NCI-H2196 (cell line): ENCODE results near the gene RFPL1.

Experiments used
- DNase-seq: peaks from one replicate; lab custom pipeline; 2025; ENCODE audit not compliant: unreplicated experiment; lab: John Stamatoyannopoulos, UW

The RFPL1 gene

DNA sequence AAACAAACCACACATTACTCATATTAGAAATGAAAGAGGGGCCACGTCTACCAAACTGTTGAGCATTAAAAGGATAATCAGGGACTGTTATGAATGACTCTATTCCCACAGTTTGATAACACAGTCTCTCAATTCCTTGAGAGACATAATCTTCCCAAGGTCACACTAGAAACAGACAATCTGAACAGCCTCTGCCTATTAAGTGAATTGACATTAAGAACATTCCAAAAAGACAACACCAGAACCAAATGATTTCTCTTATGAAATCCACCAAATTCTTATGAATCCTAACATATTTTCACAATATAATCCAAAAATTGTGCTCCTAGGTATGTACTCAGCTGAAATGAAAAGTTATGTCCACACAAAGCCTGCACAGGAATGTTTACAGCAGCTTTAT lies 4.6 kb downstream of the RFPL1 start:
- DNase-seq, result no peak

DNA sequence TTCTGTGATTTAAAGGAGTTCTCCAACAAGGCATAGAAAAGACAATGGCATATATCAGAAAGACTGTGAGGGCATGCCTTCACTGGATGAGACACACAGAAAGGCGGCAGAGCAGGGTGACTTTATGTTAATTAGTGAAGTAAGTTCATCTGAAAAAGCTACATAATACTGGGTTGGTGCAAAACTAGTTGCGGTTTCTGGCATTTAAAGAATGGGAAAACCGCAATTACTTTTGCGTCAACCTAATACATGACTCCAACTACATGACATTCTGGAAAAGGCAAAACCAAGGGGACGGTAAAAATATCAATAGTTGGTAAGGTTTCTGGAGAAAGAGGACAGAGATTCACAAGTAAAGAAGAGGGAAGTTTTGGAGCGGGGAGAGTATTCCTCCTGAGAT lies 5.1 kb downstream of the RFPL1 start:
- no peak for DNase-seq

- no peak for DNase-seq
Observed at GRCh38 chr22:29443861-29444792, 5.7 kb downstream of the RFPL1 start.

- DNase-seq, result no peak
Observed at GRCh38 chr22:29445508-29445907, 7.1 kb downstream of the RFPL1 start.

GRCh38 chr22:29447906-29448305 lies 9.5 kb downstream of the RFPL1 start:
- DNase-seq, result no peak

- DNase-seq, result no peak
Observed at GRCh38 chr22:29449296-29449875, 11.0 kb downstream of the RFPL1 start.

- no peak for DNase-seq
Observed at GRCh38 chr22:29450222-29450621, 11.8 kb downstream of the RFPL1 start.

GRCh38 chr22:29451863-29452262 lies 13.5 kb downstream of the RFPL1 start:
- DNase-seq, result no peak

- DNase-seq, result no peak
Observed at GRCh38 chr22:29454276-29454675, 15.9 kb downstream of the RFPL1 start.

DNA sequence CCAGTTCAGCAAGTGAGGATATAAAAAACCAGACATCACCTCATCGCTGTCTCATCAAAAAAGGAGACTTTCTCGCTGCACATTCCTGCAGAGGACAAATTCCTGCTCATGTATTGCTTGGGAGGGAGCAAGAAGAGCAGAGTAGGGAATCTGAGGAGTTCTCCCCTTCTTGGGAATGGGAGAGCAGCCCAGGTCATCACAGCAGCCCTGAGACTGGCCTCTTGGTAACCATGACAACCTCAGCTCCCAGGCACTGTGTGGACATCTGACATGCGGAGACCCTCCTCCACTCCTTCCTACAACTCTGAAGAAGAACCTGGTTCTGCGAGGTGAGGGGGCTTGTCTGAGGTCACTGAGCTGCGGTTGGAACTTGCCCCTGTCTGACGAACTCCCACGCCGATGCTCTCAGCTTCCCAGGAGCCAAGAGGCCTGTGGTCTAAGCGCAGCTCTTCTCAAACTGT lies 17.9 kb downstream of the RFPL1 start:
- no peak for DNase-seq

GRCh38 chr22:29457730-29458129 lies 19.3 kb downstream of the RFPL1 start:
- peak; percentile 32 for DNase-seq

GRCh38 chr22:29458551-29458950 lies 20.2 kb downstream of the RFPL1 start:
- no peak for DNase-seq

GRCh38 chr22:29459773-29460172 lies 21.4 kb downstream of the RFPL1 start:
- no peak for DNase-seq

DNA sequence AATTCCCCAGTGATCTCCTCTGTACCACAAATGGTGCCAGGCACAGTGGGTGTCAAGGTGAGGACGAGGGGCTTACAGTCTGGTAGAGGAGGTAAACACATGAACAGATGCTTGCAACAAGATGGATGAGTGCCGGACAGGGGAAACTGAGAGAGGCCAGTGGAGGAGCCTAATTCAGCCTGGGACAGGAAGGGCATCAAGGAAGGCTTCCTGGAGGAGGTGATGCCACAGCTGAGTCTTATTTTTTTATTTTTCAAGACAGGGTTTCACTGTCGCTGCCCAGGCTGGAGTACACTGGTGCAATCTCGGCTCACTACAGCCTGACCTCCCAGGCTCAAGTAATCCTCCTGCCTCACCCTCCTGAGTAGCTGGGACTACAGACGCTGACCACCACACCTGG lies 22.9 kb downstream of the RFPL1 start:
- DNase-seq, result no peak

GRCh38 chr22:29463629-29464028 lies 25.2 kb downstream of the RFPL1 start:
- DNase-seq, result no peak

DNA sequence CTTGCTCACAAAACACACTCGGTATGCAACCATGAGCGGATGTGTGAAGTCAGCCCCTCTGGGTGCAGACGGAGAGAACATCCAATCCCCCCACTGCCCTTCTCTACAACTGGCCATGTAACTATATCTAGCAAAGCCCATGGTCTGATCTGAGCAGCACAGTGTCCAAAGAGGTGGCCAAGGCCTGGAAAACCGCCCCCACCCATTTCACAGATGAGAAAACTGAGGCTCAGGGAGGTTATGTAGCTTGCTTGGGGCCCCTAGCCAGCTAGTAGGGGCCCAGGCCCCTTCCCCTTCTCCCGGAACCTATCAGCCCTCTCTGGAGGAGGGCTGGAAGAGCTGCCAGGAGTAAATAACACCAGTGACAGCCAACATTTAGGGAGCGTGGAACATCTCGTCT lies 26.2 kb downstream of the RFPL1 start:
- no peak for DNase-seq

GRCh38 chr22:29469755-29470154 lies 31.4 kb downstream of the RFPL1 start:
- DNase-seq, result no peak

DNA sequence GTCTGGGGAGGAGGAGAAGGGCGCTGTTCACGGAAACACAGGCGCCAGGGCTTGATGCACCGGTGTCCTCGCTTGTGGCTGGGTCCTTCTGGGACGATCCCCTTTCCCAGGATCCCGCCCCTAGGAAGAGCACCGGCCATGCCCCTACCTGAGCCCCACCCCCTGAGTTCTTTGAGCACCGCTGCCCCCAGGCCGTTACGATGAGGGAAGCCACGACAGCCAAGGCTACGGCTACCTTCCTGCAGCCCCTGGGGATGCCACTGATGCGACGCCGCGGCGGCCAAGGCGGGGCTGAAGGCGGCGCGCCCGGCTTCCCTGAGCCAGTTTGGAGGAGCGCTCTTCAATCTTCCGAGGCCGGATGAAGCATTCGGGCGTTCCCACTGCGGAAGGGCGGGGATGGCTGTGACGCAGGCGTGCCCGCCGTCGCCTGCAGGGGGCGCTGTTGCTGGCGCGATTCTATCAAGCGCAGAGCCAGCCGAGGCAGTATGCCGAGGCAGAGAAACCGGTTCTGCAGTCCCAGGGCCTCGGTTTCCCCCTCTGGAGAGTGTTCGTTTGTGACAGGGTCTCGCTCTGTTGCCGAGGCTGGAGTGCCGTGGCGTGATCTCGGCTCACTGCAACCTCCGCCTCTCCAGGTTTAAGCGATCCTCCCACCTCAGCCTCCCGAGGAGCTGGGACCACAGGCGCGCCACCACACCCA lies 31.9 kb downstream of the RFPL1 start:
- DNase-seq, result peak; percentile 57

- no peak for DNase-seq
Observed at GRCh38 chr22:29473001-29473400, 34.6 kb downstream of the RFPL1 start.

DNA sequence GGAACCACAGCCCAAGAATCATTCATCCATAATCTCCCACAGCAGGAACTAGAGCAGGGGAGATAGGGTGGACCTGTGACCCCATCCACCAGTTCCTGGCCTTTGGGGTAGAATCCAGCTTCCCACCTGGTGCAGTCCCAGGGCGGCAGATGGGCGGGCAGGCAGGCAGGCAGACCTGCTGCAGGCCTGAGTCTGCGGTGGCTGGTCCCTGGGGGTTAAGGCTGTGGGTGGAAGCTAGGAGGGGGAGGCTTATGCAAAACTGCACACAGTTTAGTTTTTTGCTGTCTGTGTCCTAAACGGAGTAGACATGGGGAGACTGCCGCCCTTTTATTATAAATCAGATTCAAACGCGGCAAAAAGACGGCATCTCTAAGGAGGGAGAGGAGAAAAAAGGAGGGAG lies 37.2 kb downstream of the RFPL1 start:
- DNase-seq, result no peak

DNA sequence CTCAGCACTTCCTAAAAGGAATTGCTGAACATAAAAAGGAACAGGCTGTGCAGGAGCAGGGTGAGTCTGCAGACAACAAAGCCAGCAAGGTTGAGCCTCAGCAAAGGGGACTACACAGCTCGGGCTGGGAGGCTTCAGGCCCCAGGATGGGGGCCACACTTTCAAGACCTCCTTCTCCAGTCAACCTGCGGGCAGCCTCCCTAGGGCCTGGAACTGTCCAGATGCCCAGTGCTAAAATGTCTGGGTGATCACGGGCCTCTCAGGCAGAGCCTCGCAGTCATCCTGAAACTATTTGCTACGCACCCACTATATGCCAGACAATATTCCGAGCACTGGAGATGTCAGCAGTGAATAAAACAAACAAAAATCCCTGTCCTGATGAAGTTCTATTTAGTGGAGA lies 37.7 kb downstream of the RFPL1 start:
- DNase-seq, result no peak
